ENCODE results near the gene MIB2.
"Not testable (repeated sequence)": the region's sequence is repeated elsewhere in the genome, so short reads cannot be mapped to it uniquely, and the experiment has no call there.

The MIB2 gene

GRCh38 chr1:1615256-1616044 lies at the start of gene MIB2:
Gene MIB2, plus strand, starts transcription at chr1:1615500. Its CDS starts 7,953 bp downstream, at chr1:1623453.
- in situ Hi-C loops (cut with MboI; ENCODE audit: low sequenced_read_pairs): no loop called here

GRCh38 chr1:1567152-1567875 lies 48.0 kb upstream of the MIB2 start:
- in situ Hi-C loops (cut with MboI; ENCODE audit: low sequenced_read_pairs): no loop called here

GRCh38 chr1:1567891-1568291 lies 47.4 kb upstream of the MIB2 start:
- in situ Hi-C loops (cut with MboI; ENCODE audit: low sequenced_read_pairs): no loop called here

GRCh38 chr1:1569341-1569740 lies 46.0 kb upstream of the MIB2 start:
- in situ Hi-C loops (cut with MboI; ENCODE audit: low sequenced_read_pairs): no loop called here

- in situ Hi-C loops (cut with MboI; ENCODE audit: low sequenced_read_pairs): no loop called here
These were observed 41.2 kb upstream of the MIB2 start for GRCh38 chr1:1573843-1574720.

- in situ Hi-C loops (cut with MboI; ENCODE audit: low sequenced_read_pairs): no loop called here
These were observed 40.4 kb upstream of the MIB2 start, which contains the start of gene SSU72 for GRCh38 chr1:1574721-1575537. Gene SSU72, minus strand, starts transcription at chr1:1574863. Its CDS starts 306 bp downstream, at chr1:1574557.

GRCh38 chr1:1577367-1578011 lies 37.8 kb upstream of the MIB2 start:
- in situ Hi-C loops (cut with MboI; ENCODE audit: low sequenced_read_pairs): no loop called here

- in situ Hi-C loops (cut with MboI; ENCODE audit: low sequenced_read_pairs): no loop called here
These were observed 36.8 kb upstream of the MIB2 start for GRCh38 chr1:1578371-1578940.

- in situ Hi-C loops (cut with MboI; ENCODE audit: low sequenced_read_pairs): no loop called here
These were observed 32.5 kb upstream of the MIB2 start for GRCh38 chr1:1582585-1583346.

GRCh38 chr1:1583347-1584010 lies 31.8 kb upstream of the MIB2 start:
- in situ Hi-C loops (cut with MboI; ENCODE audit: low sequenced_read_pairs): no loop called here

GRCh38 chr1:1591452-1591851 lies 23.8 kb upstream of the MIB2 start:
- in situ Hi-C loops (cut with MboI; ENCODE audit: low sequenced_read_pairs): no loop called here

- in situ Hi-C loops (cut with MboI; ENCODE audit: low sequenced_read_pairs): no loop called here
These were observed 21.3 kb upstream of the MIB2 start for GRCh38 chr1:1593834-1594601.

GRCh38 chr1:1594602-1595260 lies 20.6 kb upstream of the MIB2 start:
- in situ Hi-C loops (cut with MboI; ENCODE audit: low sequenced_read_pairs): no loop called here

- in situ Hi-C loops (cut with MboI; ENCODE audit: low sequenced_read_pairs): not testable (repeated sequence)
These were observed 20.0 kb upstream of the MIB2 start for GRCh38 chr1:1595341-1595740.

- in situ Hi-C loops (cut with MboI; ENCODE audit: low sequenced_read_pairs): no loop called here
These were observed 18.6 kb upstream of the MIB2 start for GRCh38 chr1:1596493-1597274.

GRCh38 chr1:1597275-1597930 lies 17.9 kb upstream of the MIB2 start:
- in situ Hi-C loops (cut with MboI; ENCODE audit: low sequenced_read_pairs): no loop called here

All from HL-60/S4 treated with phorbol 12-myristate 13-acetate at 8.2 ng/mL for 4 days and 3 days (cell line).